GM23338 (cell line): ENCODE results near the gene MPHOSPH9. TPM values are rescaled to one million over a fixed set of nuclear protein-coding genes. Genes with fewer than 3 reads are reported as not detected.

Source experiments
- ATAC-seq: fragments of 200-7000 bp; cut with Tn5 transposase; 3 replicates; pipeline ENCODE4 v1.9.1; 2020
- DNase-seq: peaks from one replicate; pipeline ENCODE4 v3.0.0-alpha.2; 2015; ENCODE audit warnings: low spot score
- H2AFZ ChIP-seq: fragments of 200-600 bp; sonication (generic); 2 replicates; pipeline ENCODE4 v1.8.0; 2016; ENCODE audit warnings: antibody characterized with exemption, mild to moderate bottlenecking, moderate library complexity
- H3F3A ChIP-seq: fragments of 200-600 bp; sonication (generic); replicated peaks from 2 replicates; pipeline ENCODE4 v1.8.0; 2017; ENCODE audit warnings: antibody characterized with exemption, mixed run types, low read depth
- H3K27ac ChIP-seq: fragments of 200-600 bp; sonication (generic); 2 replicates; pipeline ENCODE4 v1.6.1; 2016; ENCODE audit warnings: low read depth
- H3K27me3 ChIP-seq: fragments of 200-600 bp; sonication (generic); 2 replicates; pipeline ENCODE4 v1.8.0; 2016; ENCODE audit warnings: mild to moderate bottlenecking, mixed run types, moderate library complexity; ENCODE audit not compliant: insufficient read depth
- H3K36me3 ChIP-seq: fragments of 200-600 bp; sonication (generic); 2 replicates; pipeline ENCODE4 v1.8.0; 2016; ENCODE audit warnings: mild to moderate bottlenecking; ENCODE audit not compliant: insufficient read depth
- H3K4me1 ChIP-seq: fragments of 200-600 bp; sonication (generic); 2 replicates; pipeline ENCODE4 v1.8.0; 2016; ENCODE audit warnings: mild to moderate bottlenecking, moderate library complexity; ENCODE audit not compliant: insufficient read depth
- H3K4me2 ChIP-seq: fragments of 200-600 bp; sonication (generic); 2 replicates; pipeline ENCODE4 v1.7.1; 2017; ENCODE audit warnings: mixed run types
- H3K4me3 ChIP-seq: fragments of 200-600 bp; sonication (generic); 2 replicates; pipeline ENCODE4 v1.6.1; 2016; ENCODE audit warnings: mixed run types
- H3K79me2 ChIP-seq: fragments of 200-600 bp; sonication (generic); replicated peaks from 2 replicates; pipeline ENCODE4 v1.8.0; 2017; ENCODE audit warnings: mild to moderate bottlenecking; ENCODE audit not compliant: insufficient read depth
- H3K9me2 ChIP-seq: fragments of 200-600 bp; sonication (generic); 2 replicates; pipeline ENCODE4 v1.8.0; 2017; ENCODE audit not compliant: insufficient read depth
- H4K20me1 ChIP-seq: fragments of 200-600 bp; sonication (generic); replicated peaks from 2 replicates; pipeline ENCODE4 v1.8.0; 2017; ENCODE audit warnings: mild to moderate bottlenecking; ENCODE audit not compliant: insufficient read depth
- H3K27ac Mint-ChIP-seq: 2 replicates; pipeline ENCODE4 v1.8.0; 2020; ENCODE audit warnings: inconsistent platforms, mild to moderate bottlenecking, moderate library complexity, mixed read lengths
- H3K27me3 Mint-ChIP-seq: 3 replicates; pipeline ENCODE4 v1.8.0; 2022; ENCODE audit warnings: low read depth, mild to moderate bottlenecking, moderate library complexity, mixed read lengths, inconsistent platforms; ENCODE audit not compliant: insufficient read depth, poor library complexity
- H3K36me3 Mint-ChIP-seq: 3 replicates; pipeline ENCODE4 v1.8.0; 2021; ENCODE audit warnings: low read depth, mild to moderate bottlenecking, inconsistent platforms, moderate library complexity, mixed read lengths
- H3K4me1 Mint-ChIP-seq: 3 replicates; pipeline ENCODE4 v1.8.0; 2020; ENCODE audit warnings: mild to moderate bottlenecking, inconsistent platforms, mixed read lengths
- H3K4me3 Mint-ChIP-seq: 3 replicates; pipeline ENCODE4 v1.8.0; 2021; ENCODE audit warnings: moderate library complexity, mild to moderate bottlenecking, inconsistent platforms, mixed read lengths
- H3K9me3 Mint-ChIP-seq: 3 replicates; pipeline ENCODE4 v1.8.0; 2020; ENCODE audit warnings: moderate library complexity, mild to moderate bottlenecking, inconsistent platforms, mixed read lengths
- CREB1 ChIP-seq: fragments of 250-450 bp; sonication (Bioruptor Pico); IDR thresholded peaks from 2 replicates; pipeline ENCODE4 v1.5.0; 2020; ENCODE audit warnings: low read depth, mild to moderate bottlenecking, moderate library complexity
- ETS1 ChIP-seq: IDR thresholded peaks from 2 replicates; pipeline ENCODE4 v1.6.1; 2016; ENCODE audit warnings: antibody characterized with exemption
- EZH2phosphoT487 ChIP-seq: fragments of 200-600 bp; sonication (generic); IDR thresholded peaks from one replicate; pipeline ENCODE4 v1.8.1; 2018; ENCODE audit warnings: antibody characterized with exemption; ENCODE audit not compliant: unreplicated experiment
- JUNB ChIP-seq: IDR thresholded peaks from one replicate; pipeline ENCODE4 v1.6.1; 2016; ENCODE audit warnings: antibody characterized with exemption; ENCODE audit not compliant: unreplicated experiment
- NANOG ChIP-seq: IDR thresholded peaks from 2 replicates; pipeline ENCODE4 v1.6.1; 2016; ENCODE audit warnings: antibody characterized with exemption, borderline replicate concordance
- POLR2AphosphoS5 ChIP-seq: IDR thresholded peaks from 2 replicates; pipeline ENCODE4 v1.6.1; 2016; ENCODE audit warnings: antibody characterized with exemption, low read depth
- REST ChIP-seq: IDR thresholded peaks from one replicate; pipeline ENCODE4 v1.6.1; 2018; ENCODE audit warnings: antibody characterized with exemption; ENCODE audit not compliant: unreplicated experiment
- STAT1 ChIP-seq: IDR thresholded peaks from one replicate; pipeline ENCODE4 v1.6.1; 2016; ENCODE audit warnings: antibody characterized with exemption; ENCODE audit not compliant: unreplicated experiment
- ZNF331 ChIP-seq: fragments of 250-450 bp; sonication (Bioruptor Pico); IDR thresholded peaks from 2 replicates; pipeline ENCODE4 v1.5.0; 2020; ENCODE audit warnings: low read depth, mild to moderate bottlenecking, moderate library complexity
- ZNF462 ChIP-seq: fragments of 250-450 bp; sonication (Bioruptor Pico); IDR thresholded peaks from 2 replicates; pipeline ENCODE4 v1.5.0; 2020; ENCODE audit warnings: mild to moderate bottlenecking, moderate library complexity
- polyA plus RNA-seq: library from polyadenylated mRNA; unstranded; fragments of >200 nt; fragmentation: Nextera tagmentation; extraction: Ambion mirVana; gene quantifications from 2 replicates; pipeline ENCODE4 v1.2.1, GENCODE V29; 2016
- total RNA-seq: library from RNA; depleted of rRNA; stranded (reverse); fragments of >200 nt; shearing (Covaris generic); gene quantifications from 2 replicates; pipeline ENCODE4 v1.2.3, GENCODE V29; 2014

The MPHOSPH9 gene
- total and polyA plus RNA-seq, 2 experiments from 2014 or later: 30.5 to 77.9 TPM

GRCh38 chr12:123119808-123120207 is 113.1 kb downstream of the MPHOSPH9 start:
- Mint-ChIP-seq H3K4me3 (no peak overlapping the region), H3K27ac (no peak overlapping the region), H3K27me3 (peaks cover 2% of the 10 kb centered on the region), H3K9me3 (no peaks in the 10 kb centered on the region), H3K4me1 (no peaks in the 10 kb centered on the region; the same call in 2 of the 3 replicates), H3K36me3 (no peaks in the 10 kb centered on the region)
- Histone ChIP-seq H3K27me3 (no peaks in the 10 kb centered on the region), H3K9me2 (no peaks in the 10 kb centered on the region), H3K4me3 (no peak overlapping the region), H3K27ac (no peak overlapping the region), H3K4me1 (no peaks in the 10 kb centered on the region), H3K4me2 (no peak overlapping the region), H3K36me3 (no peaks in the 10 kb centered on the region), H2AFZ (no peak overlapping the region), H3F3A (no peaks in the 10 kb centered on the region), H4K20me1 (no peaks in the 10 kb centered on the region), H3K79me2 (no peaks in the 10 kb centered on the region)
- TF ChIP-seq STAT1 (no peak), EZH2phosphoT487 (no peak), ETS1 (no peak)
- ATAC-seq (no peak), DNase-seq (no peak)

GRCh38 chr12:123118497-123118896 is 114.4 kb downstream of the MPHOSPH9 start:
- no peak overlapping the region for H3K4me2 ChIP-seq
- TF ChIP-seq JUNB (no peak), EZH2phosphoT487 (no peak), STAT1 (no peak), REST (no peak), CREB1 (CRISPR knock-in tag) (no peak), ZNF462 (CRISPR knock-in tag) (no peak), POLR2AphosphoS5 (no peak), ETS1 (no peak), ZNF331 (CRISPR knock-in tag) (no peak), NANOG (no peak)

More at GRCh38 chr12:123118497-123118896, 114.4 kb downstream of the MPHOSPH9 start:
- Mint-ChIP-seq H3K4me1 (no peaks in the 10 kb centered on the region; the same call in 2 of the 3 replicates), H3K27me3 (peaks cover 2% of the 10 kb centered on the region), H3K36me3 (no peaks in the 10 kb centered on the region), H3K4me3 (no peak overlapping the region), H3K27ac (no peak overlapping the region), H3K9me3 (no peaks in the 10 kb centered on the region)
- Histone ChIP-seq H3K27me3 (no peaks in the 10 kb centered on the region), H4K20me1 (no peaks in the 10 kb centered on the region), H3K9me2 (no peaks in the 10 kb centered on the region), H3K36me3 (no peaks in the 10 kb centered on the region), H3K79me2 (no peaks in the 10 kb centered on the region), H2AFZ (no peak overlapping the region), H3F3A (no peaks in the 10 kb centered on the region), H3K27ac (no peak overlapping the region), H3K4me1 (no peaks in the 10 kb centered on the region), H3K4me3 (no peak overlapping the region)
- no peak for ATAC-seq
- no peak for DNase-seq
